Measurements from ENCODE around the gene UPF3B.

The UPF3B gene

GRCh38 chrX:119790977-119791436 is 61.8 kb downstream of the UPF3B start:
- peaks cover 8% of the 10 kb centered on the region for H3K4me1 Mint-ChIP-seq
- peak overlapping the region; percentile 85 for H3K4me3 Mint-ChIP-seq
- peaks cover 55% of the 10 kb centered on the region for H3K36me3 Mint-ChIP-seq
- peak in 1 of 2 donors; percentile 63 for DNase-seq (ENCODE audit: low spot score in 2 of 2)
- H3K27ac Mint-ChIP-seq = peak overlapping the region; percentile 94
- no peaks in the 10 kb centered on the region for H3K9me3 Mint-ChIP-seq
- peak; percentile 53 for ATAC-seq

- Mint-ChIP-seq H3K9me3 (no peaks in the 10 kb centered on the region), H3K36me3 (peaks cover 93% of the 10 kb centered on the region), H3K4me1 (peaks cover 28% of the 10 kb centered on the region), H3K4me3 (no peak overlapping the region), H3K27ac (no peak overlapping the region)
- ATAC-seq = peak; percentile 69
- DNase-seq (ENCODE audit: low spot score in 2 of 2) = peak; percentile 12 to 63
These were observed 67.9 kb downstream of the UPF3B start for GRCh38 chrX:119784747-119785446.

Data from stimulated activated effector memory CD8-positive, alpha-beta T cell treated with anti-CD3 and anti-CD28 coated beads, Interleukin-12 subunit alpha, Interleukin-12 subunit beta, amount 100 ng/mL, for 72 hours (primary cell).